Measurements from ENCODE around the gene LRRN2.

LRRN2 gene

GRCh38 chr1:204662530-204662929 is 23.0 kb downstream of the LRRN2 start:
- DNase-seq (ENCODE audit: low spot score) = no peak

- no peak for DNase-seq (ENCODE audit: low spot score)
Observed at GRCh38 chr1:204660509-204660908, 25.0 kb downstream of the LRRN2 start.

- DNase-seq (ENCODE audit: low spot score) = peak; percentile 7
Observed at GRCh38 chr1:204659056-204659455, 26.5 kb downstream of the LRRN2 start.

- DNase-seq (ENCODE audit: low spot score) = no peak
Observed at GRCh38 chr1:204658295-204658694, 27.2 kb downstream of the LRRN2 start.

- no peak for DNase-seq (ENCODE audit: low spot score)
Observed at GRCh38 chr1:204653590-204654340, 31.8 kb downstream of the LRRN2 start.

GRCh38 chr1:204652497-204652896 is 33.0 kb downstream of the LRRN2 start:
- DNase-seq (ENCODE audit: low spot score) = no peak

- no peak for DNase-seq (ENCODE audit: low spot score)
Observed at GRCh38 chr1:204651843-204652421, 33.6 kb downstream of the LRRN2 start.

GRCh38 chr1:204650911-204651570 is 34.5 kb downstream of the LRRN2 start:
- no peak for DNase-seq (ENCODE audit: low spot score)

- no peak for DNase-seq (ENCODE audit: low spot score)
Observed at GRCh38 chr1:204649721-204650521, 35.6 kb downstream of the LRRN2 start.

- no peak for DNase-seq (ENCODE audit: low spot score)
Observed at GRCh38 chr1:204648576-204648975, 37.0 kb downstream of the LRRN2 start.

- DNase-seq (ENCODE audit: low spot score) = no peak
Observed at GRCh38 chr1:204647805-204648153, 37.8 kb downstream of the LRRN2 start.

- peak; percentile 86 for DNase-seq (ENCODE audit: low spot score)
Observed at GRCh38 chr1:204647114-204647804, 38.3 kb downstream of the LRRN2 start.

GRCh38 chr1:204645666-204646065 is 39.9 kb downstream of the LRRN2 start:
- DNase-seq (ENCODE audit: low spot score) = no peak

- DNase-seq (ENCODE audit: low spot score) = no peak
Observed at GRCh38 chr1:204645251-204645650, 40.3 kb downstream of the LRRN2 start.

GRCh38 chr1:204643503-204643902 is 42.0 kb downstream of the LRRN2 start:
- DNase-seq (ENCODE audit: low spot score) = no peak

GRCh38 chr1:204641936-204642335 is 43.6 kb downstream of the LRRN2 start:
- no peak for DNase-seq (ENCODE audit: low spot score)

- DNase-seq (ENCODE audit: low spot score) = no peak
Observed at GRCh38 chr1:204641455-204641854, 44.1 kb downstream of the LRRN2 start.

- no peak for DNase-seq (ENCODE audit: low spot score)
Observed at GRCh38 chr1:204640578-204640977, 45.0 kb downstream of the LRRN2 start.

GRCh38 chr1:204634260-204634910 is 51.2 kb downstream of the LRRN2 start:
- no peak for DNase-seq (ENCODE audit: low spot score)

- DNase-seq (ENCODE audit: low spot score) = no peak
Observed at GRCh38 chr1:204633665-204634064, 51.9 kb downstream of the LRRN2 start.

GRCh38 chr1:204630132-204630905 is 55.2 kb downstream of the LRRN2 start:
- DNase-seq (ENCODE audit: low spot score) = no peak

Measured in RKO (cell line).